C4-2B (cell line): ENCODE measurements around the gene DYNLT2.
A peak's percentile ranks its signal among the peaks of the same experiment; 100 is the strongest.

Source experiments
- H3K27ac ChIP-seq: fragments of 450-650 bp; 2 replicates; pipeline ENCODE4 v1.5.1; 2017
- ZFX ChIP-seq: fragments of 450-650 bp; IDR thresholded peaks from 2 replicates; pipeline ENCODE4 v1.6.1; 2017
- TF ChIP-seq, protein P1 (sequence below): fragments of 450-650 bp; conservative IDR thresholded peaks from 2 replicates; pipeline ENCODE4 v1.5.1; 2017; ENCODE audit warnings: mild to moderate bottlenecking

DYNLT2 gene

GRCh38 chr6:169751242-169752073 is at the start of gene DYNLT2, which contains the start of gene ERMARD:
TSS of gene DYNLT2 (minus strand) at chr6:169751572. CDS start at chr6:169751458, 114 bp downstream.
TSS of gene ERMARD (plus strand) at chr6:169751622. CDS start at chr6:169751658, 36 bp downstream.
- H3K27ac ChIP-seq: peak within 1 kb of the TSS; percentile 94
- TF ChIP-seq, protein P1, sequence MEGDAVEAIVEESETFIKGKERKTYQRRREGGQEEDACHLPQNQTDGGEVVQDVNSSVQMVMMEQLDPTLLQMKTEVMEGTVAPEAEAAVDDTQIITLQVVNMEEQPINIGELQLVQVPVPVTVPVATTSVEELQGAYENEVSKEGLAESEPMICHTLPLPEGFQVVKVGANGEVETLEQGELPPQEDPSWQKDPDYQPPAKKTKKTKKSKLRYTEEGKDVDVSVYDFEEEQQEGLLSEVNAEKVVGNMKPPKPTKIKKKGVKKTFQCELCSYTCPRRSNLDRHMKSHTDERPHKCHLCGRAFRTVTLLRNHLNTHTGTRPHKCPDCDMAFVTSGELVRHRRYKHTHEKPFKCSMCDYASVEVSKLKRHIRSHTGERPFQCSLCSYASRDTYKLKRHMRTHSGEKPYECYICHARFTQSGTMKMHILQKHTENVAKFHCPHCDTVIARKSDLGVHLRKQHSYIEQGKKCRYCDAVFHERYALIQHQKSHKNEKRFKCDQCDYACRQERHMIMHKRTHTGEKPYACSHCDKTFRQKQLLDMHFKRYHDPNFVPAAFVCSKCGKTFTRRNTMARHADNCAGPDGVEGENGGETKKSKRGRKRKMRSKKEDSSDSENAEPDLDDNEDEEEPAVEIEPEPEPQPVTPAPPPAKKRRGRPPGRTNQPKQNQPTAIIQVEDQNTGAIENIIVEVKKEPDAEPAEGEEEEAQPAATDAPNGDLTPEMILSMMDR: no peak; the same call in 1 of the 2 replicates
- TF ChIP-seq ZFX: peak; percentile 98

DNA sequence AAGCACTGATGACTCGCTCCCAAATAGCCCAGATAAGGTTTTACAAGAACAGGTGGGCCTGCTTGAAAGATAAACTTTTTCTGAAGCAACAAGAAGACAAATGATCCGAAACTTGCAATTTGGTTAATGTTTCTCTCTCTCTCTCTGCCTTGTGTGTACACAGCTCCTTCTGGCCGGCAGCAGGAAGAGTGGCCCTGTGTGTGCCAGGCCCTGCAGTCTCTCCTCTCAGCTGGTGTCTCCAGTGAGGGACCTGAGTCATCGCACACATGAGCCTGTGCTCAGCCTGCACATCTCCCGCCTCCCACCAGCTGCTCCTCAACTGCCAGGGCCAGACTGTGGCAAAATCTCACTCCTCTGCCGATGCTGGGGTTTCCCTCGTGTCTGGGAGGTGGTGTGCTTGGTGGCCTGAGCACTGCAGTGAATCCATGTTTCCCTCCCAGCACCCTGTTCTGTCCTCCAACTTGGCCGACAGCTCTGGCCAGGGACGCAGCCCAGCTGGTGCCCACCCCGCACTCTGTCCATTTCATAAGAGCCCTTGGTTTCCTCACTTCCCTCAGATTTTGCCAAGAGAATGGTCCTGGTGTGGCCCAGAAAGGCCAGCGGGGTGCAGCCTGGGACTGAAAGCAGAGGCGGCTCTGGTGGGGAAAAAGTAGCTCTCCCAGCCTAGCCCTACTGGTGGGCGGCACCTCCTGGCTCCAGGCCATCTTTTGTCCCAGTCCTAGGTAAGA is 49.5 kb upstream of the DYNLT2 start:
- TF ChIP-seq, protein P1: no peak
- no peak for TF ChIP-seq ZFX
- peak overlapping the region; percentile 5 for H3K27ac ChIP-seq

- peak overlapping the region; percentile 5; the same call in 1 of the 2 replicates for H3K27ac ChIP-seq
- TF ChIP-seq, protein P1: no peak
- TF ChIP-seq ZFX: no peak
These were observed 48.8 kb upstream of the DYNLT2 start for GRCh38 chr6:169800116-169800667.

DNA sequence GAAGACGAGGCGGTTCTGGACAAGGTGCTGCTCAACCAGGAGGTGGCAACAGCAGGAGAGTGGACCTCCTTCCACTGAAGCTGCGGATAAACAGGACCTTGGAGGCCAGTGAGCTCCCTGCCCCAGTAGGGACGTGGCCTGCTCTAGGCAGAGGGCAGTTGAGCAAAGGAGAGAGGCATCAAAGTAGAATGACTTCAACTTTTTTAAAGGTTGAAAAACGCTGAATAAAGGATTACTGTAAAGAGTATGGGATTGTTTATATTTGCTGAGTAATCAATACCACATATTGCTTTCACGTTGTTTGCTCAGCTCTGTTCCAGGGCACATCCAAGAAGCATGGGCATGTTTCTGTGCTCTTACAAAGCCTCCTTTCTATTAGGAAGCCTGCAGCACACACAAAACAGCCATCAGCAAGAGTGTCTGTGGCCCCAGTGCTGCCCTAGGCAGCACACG is 48.1 kb upstream of the DYNLT2 start:
- H3K27ac ChIP-seq: no peak overlapping the region
- TF ChIP-seq, protein P1: no peak

GRCh38 chr6:169798764-169799473 is 47.5 kb upstream of the DYNLT2 start:
- H3K27ac ChIP-seq: no peak overlapping the region

GRCh38 chr6:169795196-169795595 is 43.8 kb upstream of the DYNLT2 start:
- H3K27ac ChIP-seq: no peak overlapping the region
- TF ChIP-seq ZFX: no peak
- TF ChIP-seq, protein P1: no peak

More at GRCh38 chr6:169798764-169799473, 47.5 kb upstream of the DYNLT2 start:
- no peak for TF ChIP-seq ZFX
- TF ChIP-seq, protein P1: no peak
